ENCODE results near the gene ZNF76. TPM values are rescaled to one million over a fixed set of nuclear protein-coding genes. Genes with fewer than 3 reads are reported as not detected.
"Not testable (repeated sequence)": the region's sequence is repeated elsewhere in the genome, so short reads cannot be mapped to it uniquely, and the experiment has no call there.

Gene ZNF76
- total RNA-seq, 2 experiments from 2014 or later, result 39.4 to 41.6 TPM

GRCh38 chr6:35318196-35319171 lies 58.9 kb downstream of the ZNF76 start:
- ChIA-PET CTCF (interaction anchor here (1.5 to 26.7 kb wide), 2 partner anchors 9 to 18 kb away, joined by 4 to 446 read pairs; partner anchors contain the start of gene DEF6), POLR2A (interaction anchor here (2.6 kb wide), 1 partner anchor 20 kb away, joined by 9 read pairs; no protein-coding TSS in a partner anchor)
- Mint-ChIP-seq H3K27me3 (ENCODE audit: low read depth) (no peaks in the 10 kb centered on the region), H3K4me1 (ENCODE audit: low read depth) (peaks cover 25% of the 10 kb centered on the region), H3K27ac (no peak overlapping the region), H3K4me3 (no peak overlapping the region), H3K9me3 (ENCODE audit: insufficient read depth) (no peaks in the 10 kb centered on the region), H3K36me3 (ENCODE audit: low read depth) (peaks cover 80% of the 10 kb centered on the region)
- ATAC-seq, result no peak
- DNase-seq, result no peak

GRCh38 chr6:35319346-35320030 lies 60.0 kb downstream of the ZNF76 start:
- peaks cover 75% of the 10 kb centered on the region for H3K36me3 Mint-ChIP-seq (ENCODE audit: low read depth)
- H3K4me3 Mint-ChIP-seq, result no peak overlapping the region
- DNase-seq (no peak), ATAC-seq (no peak)
- ChIA-PET CTCF (interaction anchor here (0.7 to 26.7 kb wide), 2 partner anchors 19 to 130 kb away, joined by 3 to 446 read pairs; partner anchors contain the start of gene DEF6), POLR2A (interaction anchor here (0.6 to 2.6 kb wide), 2 partner anchors 17 to 21 kb away, joined by 3 to 9 read pairs; no protein-coding TSS in a partner anchor)
- no peaks in the 10 kb centered on the region for H3K27me3 Mint-ChIP-seq (ENCODE audit: low read depth)
- peaks cover 17% of the 10 kb centered on the region for H3K4me1 Mint-ChIP-seq (ENCODE audit: low read depth)
- no peak overlapping the region for H3K27ac Mint-ChIP-seq
- H3K9me3 Mint-ChIP-seq (ENCODE audit: insufficient read depth), result no peaks in the 10 kb centered on the region

DNA sequence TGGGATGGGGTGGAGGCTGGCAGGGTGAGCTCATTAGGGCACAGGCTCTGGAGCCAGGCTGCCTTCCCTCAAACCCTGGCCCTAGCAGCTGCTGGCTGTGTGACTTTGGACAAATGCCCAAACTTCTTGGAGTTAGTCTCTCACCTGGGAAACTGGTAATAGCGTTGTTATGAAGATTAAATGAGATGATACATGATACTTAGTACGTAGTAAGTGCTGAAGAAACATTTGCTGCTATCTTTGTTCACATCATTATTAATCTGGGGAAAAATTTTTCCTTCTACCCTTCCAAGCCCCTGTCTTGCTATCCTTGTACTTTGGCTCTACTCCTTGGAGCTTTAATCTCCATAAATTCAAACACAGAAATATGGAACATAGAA lies 60.5 kb downstream of the ZNF76 start:
- Mint-ChIP-seq H3K4me3 (no peak overlapping the region), H3K4me1 (ENCODE audit: low read depth) (peaks cover 11% of the 10 kb centered on the region), H3K9me3 (ENCODE audit: insufficient read depth) (no peaks in the 10 kb centered on the region), H3K36me3 (ENCODE audit: low read depth) (peaks cover 74% of the 10 kb centered on the region), H3K27me3 (ENCODE audit: low read depth) (no peaks in the 10 kb centered on the region), H3K27ac (no peak overlapping the region)
- POLR2A ChIA-PET, result interaction anchor here (0.6 to 2.6 kb wide), 2 partner anchors 17 to 22 kb away, joined by 3 to 9 read pairs; no protein-coding TSS in a partner anchor
- no peak for DNase-seq
- CTCF ChIA-PET, result interaction anchor here (0.7 to 26.7 kb wide), 2 partner anchors 20 to 130 kb away, joined by 3 to 446 read pairs; partner anchors contain the start of gene DEF6
- ATAC-seq, result no peak

- H3K9me3 Mint-ChIP-seq (ENCODE audit: insufficient read depth), result no peaks in the 10 kb centered on the region
- no peak overlapping the region for H3K4me3 Mint-ChIP-seq
- H3K27ac Mint-ChIP-seq, result no peak overlapping the region
- DNase-seq (no peak), ATAC-seq (no peak)
- peaks cover 72% of the 10 kb centered on the region for H3K36me3 Mint-ChIP-seq (ENCODE audit: low read depth)
- CTCF ChIA-PET, result interaction anchor here (26.7 kb wide), 1 partner anchor 21 kb away, joined by 446 read pairs; the partner anchor contains the start of gene DEF6
- H3K4me1 Mint-ChIP-seq (ENCODE audit: low read depth), result peaks cover 6% of the 10 kb centered on the region
- H3K27me3 Mint-ChIP-seq (ENCODE audit: low read depth), result no peaks in the 10 kb centered on the region
- POLR2A ChIA-PET, result interaction anchor here (2.6 kb wide), 1 partner anchor 23 kb away, joined by 9 read pairs; no protein-coding TSS in a partner anchor
These were observed 61.6 kb downstream of the ZNF76 start for GRCh38 chr6:35321091-35321490.

DNA sequence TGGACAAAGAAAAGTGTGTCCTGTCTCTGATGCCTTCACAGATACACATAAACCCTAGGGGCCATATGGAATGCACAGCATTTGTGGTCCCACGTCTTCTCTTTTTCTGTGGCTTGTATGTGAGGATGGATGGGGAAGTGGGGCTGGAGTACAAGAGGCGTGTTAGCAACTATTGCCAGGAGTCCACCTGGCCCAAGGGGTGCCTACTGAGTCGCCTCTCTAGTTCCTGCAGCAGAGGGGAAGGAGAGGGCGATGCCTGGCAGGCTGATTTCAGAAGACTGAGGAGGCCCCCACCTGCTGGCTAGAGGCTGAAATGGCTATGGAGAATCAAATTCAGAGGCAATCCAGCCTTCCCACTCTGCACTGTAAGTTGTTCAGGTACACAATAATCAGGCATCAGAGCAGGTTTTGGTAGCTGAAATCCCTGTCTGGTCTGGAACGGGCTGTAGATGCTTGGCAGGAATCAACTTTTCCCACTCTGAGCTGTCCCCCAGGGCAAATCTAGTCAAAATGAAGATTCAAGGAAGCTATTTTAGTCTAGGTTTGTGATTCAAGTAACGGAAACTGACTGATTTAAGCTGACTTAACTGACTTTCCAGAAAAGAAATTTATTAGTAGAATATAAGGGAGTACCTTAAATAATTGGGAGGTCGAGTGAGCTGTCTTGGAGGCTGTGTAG lies 68.0 kb downstream of the ZNF76 start:
- DNase-seq (peak; percentile 84), ATAC-seq (peak; percentile 95)
- no peaks in the 10 kb centered on the region for H3K27me3 Mint-ChIP-seq (ENCODE audit: low read depth)
- H3K4me1 Mint-ChIP-seq (ENCODE audit: low read depth), result peaks cover 23% of the 10 kb centered on the region
- H3K4me3 Mint-ChIP-seq, result no peak overlapping the region
- H3K36me3 Mint-ChIP-seq (ENCODE audit: low read depth), result peaks cover 39% of the 10 kb centered on the region
- ChIA-PET CTCF (interaction anchor here (0.6 to 26.7 kb wide), 24 partner anchors 10 to 264 kb away, joined by 3 to 446 read pairs (median 4); partner anchors contain the start of genes DEF6, FANCE and PPARD), POLR2A (interaction anchor here (0.5 to 4.3 kb wide), 5 partner anchors 13 to 29 kb away, joined by 3 to 40 read pairs (median 4); partner anchors contain the start of gene DEF6)
- no peaks in the 10 kb centered on the region for H3K9me3 Mint-ChIP-seq (ENCODE audit: insufficient read depth)
- peak overlapping the region; percentile 77 for H3K27ac Mint-ChIP-seq

GRCh38 chr6:35328108-35328723 lies 68.7 kb downstream of the ZNF76 start:
- Mint-ChIP-seq H3K4me1 (ENCODE audit: low read depth) (peaks cover 25% of the 10 kb centered on the region), H3K36me3 (ENCODE audit: low read depth) (peaks cover 40% of the 10 kb centered on the region), H3K27me3 (ENCODE audit: low read depth) (no peaks in the 10 kb centered on the region), H3K9me3 (ENCODE audit: insufficient read depth) (no peaks in the 10 kb centered on the region), H3K4me3 (no peak overlapping the region), H3K27ac (peak overlapping the region; percentile 43)
- DNase-seq (no peak), ATAC-seq (no peak)
- ChIA-PET CTCF (interaction anchor here (0.6 to 26.7 kb wide), 23 partner anchors 10 to 263 kb away, joined by 3 to 446 read pairs (median 4); partner anchors contain the start of genes DEF6, FANCE and PPARD), POLR2A (interaction anchor here (0.5 to 4.3 kb wide), 4 partner anchors 14 to 30 kb away, joined by 3 to 40 read pairs (median 8); partner anchors contain the start of gene DEF6)

GRCh38 chr6:35328965-35329364 lies 69.4 kb downstream of the ZNF76 start:
- H3K27me3 Mint-ChIP-seq (ENCODE audit: low read depth); DNase-seq; H3K9me3 Mint-ChIP-seq (ENCODE audit: insufficient read depth); H3K4me3 Mint-ChIP-seq; ATAC-seq; H3K27ac Mint-ChIP-seq: not testable (repeated sequence)
- CTCF ChIA-PET, result interaction anchor here (1.8 to 26.7 kb wide), 5 partner anchors 14 to 138 kb away, joined by 9 to 446 read pairs (median 33); partner anchors contain the start of genes DEF6 and FANCE
- POLR2A ChIA-PET, result interaction anchor here (4.3 kb wide), 1 partner anchor 31 kb away, joined by 40 read pairs; the partner anchor contains the start of gene DEF6
- Mint-ChIP-seq H3K36me3 (ENCODE audit: low read depth) (peaks cover 40% of the 10 kb centered on the region), H3K4me1 (ENCODE audit: low read depth) (peaks cover 25% of the 10 kb centered on the region)

GRCh38 chr6:35330541-35331119 lies 71.1 kb downstream of the ZNF76 start:
- Mint-ChIP-seq H3K9me3 (ENCODE audit: insufficient read depth) (no peaks in the 10 kb centered on the region), H3K4me3 (no peak overlapping the region), H3K4me1 (ENCODE audit: low read depth) (peaks cover 35% of the 10 kb centered on the region), H3K36me3 (ENCODE audit: low read depth) (peaks cover 36% of the 10 kb centered on the region), H3K27me3 (ENCODE audit: low read depth) (peaks cover 16% of the 10 kb centered on the region), H3K27ac (no peak overlapping the region)
- ChIA-PET POLR2A (no interaction called here), CTCF (interaction anchor here (1.0 to 26.7 kb wide), 4 partner anchors 11 to 120 kb away, joined by 3 to 446 read pairs (median 26); partner anchors contain the start of genes DEF6, FANCE and PPARD)
- no peak for ATAC-seq
- DNase-seq, result no peak

- Mint-ChIP-seq H3K27me3 (ENCODE audit: low read depth) (peaks cover 25% of the 10 kb centered on the region), H3K36me3 (ENCODE audit: low read depth) (peaks cover 31% of the 10 kb centered on the region), H3K4me1 (ENCODE audit: low read depth) (peaks cover 36% of the 10 kb centered on the region)
- H3K4me3 Mint-ChIP-seq; POLR2A ChIA-PET; H3K27ac Mint-ChIP-seq; H3K9me3 Mint-ChIP-seq (ENCODE audit: insufficient read depth): not testable (repeated sequence)
- peak; percentile 49 for ATAC-seq
- peak; percentile 53 for DNase-seq
- CTCF ChIA-PET, result interaction anchor here (0.7 to 2.0 kb wide), 9 partner anchors 9 to 220 kb away, joined by 3 to 12 read pairs (median 4); partner anchors contain the start of gene PPARD
These were observed 72.7 kb downstream of the ZNF76 start for GRCh38 chr6:35332074-35332887.

Data from activated CD8-positive, alpha-beta T cell treated with anti-CD3 and anti-CD28 coated beads, Interleukin-2, amount 10 ng/mL, durations not matched to agents 7 days and 5 days (primary cell).